Kidney epithelial cell (primary cell): ENCODE results near the gene THSD7B. TPM values are rescaled to one million over a fixed set of nuclear protein-coding genes. Genes with fewer than 3 reads are reported as not detected.

Experiments
- DNase-seq: peaks from one replicate; pipeline ENCODE4 v3.0.0-alpha.2; 2010; ENCODE audit warnings: low read depth
- H3K27me3 ChIP-seq: 2 replicates; pipeline ENCODE4 v1.6.0; 2011; ENCODE audit warnings: low read length; ENCODE audit not compliant: control insufficient read depth, insufficient read depth
- H3K36me3 ChIP-seq: 2 replicates; pipeline ENCODE4 v1.5.1; 2011; ENCODE audit warnings: low read length; ENCODE audit not compliant: control insufficient read depth, insufficient read depth
- H3K4me3 ChIP-seq: 2 replicates; pipeline ENCODE4 v1.5.1; 2011; ENCODE audit warnings: low read depth, mild to moderate bottlenecking, control low read depth, low read length
- total RNA-seq: library from RNA; depleted of rRNA; stranded (reverse); fragments of >200 nt; gene quantifications from 2 replicates; pipeline ENCODE4 v1.2.3, GENCODE V29; 2015
- TF ChIP-seq, protein P1 (sequence below): IDR thresholded peaks from 2 replicates; pipeline ENCODE4 v1.5.1; 2011; ENCODE audit warnings: mild to moderate bottlenecking, moderate library complexity, low read length, control low read depth, inconsistent platforms; ENCODE audit not compliant: insufficient read depth, poor library complexity, severe bottlenecking

Gene THSD7B
- total RNA-seq, 1 donor from 2014 or later = 0.04 TPM

DNA sequence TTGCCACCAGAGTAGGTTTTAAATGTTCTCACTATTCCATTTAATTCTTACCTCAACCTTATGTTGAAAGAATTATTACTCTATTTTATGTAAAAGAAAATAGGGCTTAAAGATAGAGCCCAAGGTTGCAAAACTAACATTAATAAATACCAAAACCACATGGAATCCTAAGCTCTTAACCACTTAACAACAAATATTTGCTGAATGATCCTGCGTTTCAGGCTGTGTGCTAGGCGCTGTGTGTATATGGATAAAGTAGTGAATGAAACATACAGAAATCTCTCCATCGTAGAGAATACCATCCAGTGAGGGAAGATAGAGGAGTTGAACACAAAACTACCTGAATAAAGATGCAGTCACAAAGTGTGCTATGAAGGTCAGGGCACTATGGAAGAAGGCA, 485.1 kb downstream of the THSD7B start:
- no peaks in the 10 kb centered on the region for H3K27me3 ChIP-seq
- no peak for DNase-seq
- TF ChIP-seq, protein P1, sequence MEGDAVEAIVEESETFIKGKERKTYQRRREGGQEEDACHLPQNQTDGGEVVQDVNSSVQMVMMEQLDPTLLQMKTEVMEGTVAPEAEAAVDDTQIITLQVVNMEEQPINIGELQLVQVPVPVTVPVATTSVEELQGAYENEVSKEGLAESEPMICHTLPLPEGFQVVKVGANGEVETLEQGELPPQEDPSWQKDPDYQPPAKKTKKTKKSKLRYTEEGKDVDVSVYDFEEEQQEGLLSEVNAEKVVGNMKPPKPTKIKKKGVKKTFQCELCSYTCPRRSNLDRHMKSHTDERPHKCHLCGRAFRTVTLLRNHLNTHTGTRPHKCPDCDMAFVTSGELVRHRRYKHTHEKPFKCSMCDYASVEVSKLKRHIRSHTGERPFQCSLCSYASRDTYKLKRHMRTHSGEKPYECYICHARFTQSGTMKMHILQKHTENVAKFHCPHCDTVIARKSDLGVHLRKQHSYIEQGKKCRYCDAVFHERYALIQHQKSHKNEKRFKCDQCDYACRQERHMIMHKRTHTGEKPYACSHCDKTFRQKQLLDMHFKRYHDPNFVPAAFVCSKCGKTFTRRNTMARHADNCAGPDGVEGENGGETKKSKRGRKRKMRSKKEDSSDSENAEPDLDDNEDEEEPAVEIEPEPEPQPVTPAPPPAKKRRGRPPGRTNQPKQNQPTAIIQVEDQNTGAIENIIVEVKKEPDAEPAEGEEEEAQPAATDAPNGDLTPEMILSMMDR = no peak

DNA sequence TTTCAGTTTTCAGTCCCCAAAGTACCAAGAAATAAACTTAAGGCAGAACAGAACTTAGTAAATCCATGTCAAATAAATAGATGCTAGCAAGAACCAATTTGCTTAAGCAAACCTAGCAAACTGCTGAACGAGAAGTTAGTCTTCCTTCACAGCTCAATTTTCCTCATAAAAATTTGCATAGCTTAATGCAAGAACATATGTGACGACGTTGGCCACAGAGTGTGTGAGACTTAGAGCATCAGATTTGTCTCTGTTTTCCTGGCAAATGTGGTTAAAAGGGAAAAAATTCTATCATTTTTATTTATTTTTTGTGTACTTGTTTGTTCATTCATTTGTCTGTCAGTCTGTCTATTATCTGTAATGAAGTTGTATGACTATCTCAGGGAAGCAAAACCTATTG, 485.7 kb downstream of the THSD7B start:
- no peak for DNase-seq
- Histone ChIP-seq H3K36me3 (no peaks in the 10 kb centered on the region), H3K27me3 (no peaks in the 10 kb centered on the region), H3K4me3 (no peak overlapping the region)
- TF ChIP-seq, protein P1 = no peak

More for the DNA sequence above, 485.1 kb downstream of the THSD7B start:
- no peaks in the 10 kb centered on the region for H3K36me3 ChIP-seq
- H3K4me3 ChIP-seq = no peak overlapping the region

DNA sequence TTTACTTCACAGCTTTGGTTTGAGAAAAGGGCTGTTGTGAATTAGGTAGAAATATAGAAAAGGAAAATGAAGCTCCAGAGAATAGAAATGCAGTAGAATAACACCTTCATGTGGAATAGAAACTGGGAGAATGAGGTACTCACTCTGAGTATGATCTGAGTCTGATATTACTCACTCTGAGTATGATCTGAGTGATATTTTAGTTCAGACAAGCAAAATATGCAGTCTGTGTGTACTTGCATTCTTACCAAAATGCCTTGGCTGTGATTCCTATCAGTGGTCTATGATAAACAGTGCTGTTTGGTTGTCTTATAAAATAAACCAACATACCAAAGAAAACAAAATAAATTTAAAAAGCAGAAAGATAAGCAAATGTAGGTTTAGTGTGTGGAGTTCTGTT, 487.6 kb downstream of the THSD7B start:
- DNase-seq = no peak
- H3K4me3 ChIP-seq = no peak overlapping the region
- TF ChIP-seq, protein P1 = no peak

DNA sequence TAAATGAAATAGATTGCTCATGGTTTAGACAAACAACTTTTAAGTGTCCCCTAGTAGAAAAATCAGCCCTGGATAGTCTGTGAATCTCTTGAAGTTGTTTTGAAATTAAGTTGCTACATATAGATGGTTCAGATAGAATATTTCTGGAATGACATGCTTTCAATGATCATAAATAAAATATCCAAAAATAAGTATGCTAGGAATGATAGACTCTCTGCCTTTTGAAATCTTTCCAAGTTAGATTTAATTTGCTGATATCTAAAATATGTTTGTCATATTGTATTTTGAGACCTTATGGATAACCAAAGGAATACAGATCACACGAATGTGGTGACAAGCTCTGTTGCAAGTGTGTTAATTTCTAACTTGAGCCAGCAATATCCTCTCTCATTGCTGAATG, 488.7 kb downstream of the THSD7B start:
- DNase-seq = no peak
- TF ChIP-seq, protein P1 = no peak
- Histone ChIP-seq H3K4me3 (no peak overlapping the region), H3K36me3 (no peaks in the 10 kb centered on the region), H3K27me3 (no peaks in the 10 kb centered on the region)

More for the DNA sequence above, 487.6 kb downstream of the THSD7B start:
- H3K27me3 ChIP-seq = no peaks in the 10 kb centered on the region
- no peaks in the 10 kb centered on the region for H3K36me3 ChIP-seq

DNA sequence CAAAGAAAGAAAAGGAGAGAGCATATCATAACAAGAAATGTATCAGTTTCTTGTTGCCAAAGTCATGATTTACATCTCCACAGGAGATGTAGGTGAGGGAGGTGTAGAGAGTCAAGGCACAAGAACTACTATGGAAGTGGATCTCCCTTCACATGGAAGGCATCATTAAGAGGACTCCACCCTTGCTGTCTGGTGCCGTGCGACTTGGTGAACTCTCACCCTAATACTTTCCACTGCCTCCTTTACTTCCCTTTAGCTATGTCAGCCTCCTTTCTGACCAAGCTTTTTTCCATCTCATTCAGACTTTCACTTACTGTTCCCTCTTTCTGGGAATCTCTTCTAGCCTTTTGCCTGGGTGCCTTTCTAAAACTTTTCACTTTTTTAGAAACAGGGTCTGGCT, 490.0 kb downstream of the THSD7B start:
- no peak overlapping the region for H3K4me3 ChIP-seq
- TF ChIP-seq, protein P1 = no peak
- no peaks in the 10 kb centered on the region for H3K27me3 ChIP-seq
- no peak for DNase-seq
- no peaks in the 10 kb centered on the region for H3K36me3 ChIP-seq

DNA sequence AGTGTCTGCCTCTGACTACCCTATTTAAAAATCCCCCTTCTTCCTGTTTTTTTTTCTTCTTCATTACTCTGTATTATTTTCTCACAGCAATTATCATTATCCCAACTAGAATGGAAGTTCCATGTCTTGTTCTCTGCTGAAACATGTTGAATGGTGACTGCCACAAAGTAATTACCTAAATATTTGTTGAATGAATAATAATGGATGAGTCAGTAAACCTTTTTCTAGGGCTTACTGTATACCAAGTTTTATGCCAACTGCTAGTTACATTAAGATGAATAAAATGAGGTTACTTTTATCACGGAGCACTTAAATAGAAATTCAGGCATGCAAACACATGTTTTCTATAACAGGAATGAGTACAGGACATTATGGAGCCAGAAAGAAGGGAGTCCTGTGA, 490.6 kb downstream of the THSD7B start:
- Histone ChIP-seq H3K36me3 (no peaks in the 10 kb centered on the region), H3K27me3 (no peaks in the 10 kb centered on the region), H3K4me3 (no peak overlapping the region)
- TF ChIP-seq, protein P1 = no peak
- DNase-seq = peak; percentile 26
